Neural crest cell (in vitro differentiated cells): Measurements from ENCODE around the gene SNN. TPM values are rescaled to one million over a fixed set of nuclear protein-coding genes. Genes with fewer than 3 reads are reported as not detected.

ENCODE experiments used
- DNase-seq: peaks from one replicate; pipeline ENCODE4 v3.0.0; 2021; ENCODE audit warnings: low read depth, mixed read lengths, low spot score
- H3K27ac Mint-ChIP-seq: one replicate; pipeline ENCODE4 v1.8.0; 2021; ENCODE audit warnings: mild to moderate bottlenecking, mixed read lengths; ENCODE audit not compliant: unreplicated experiment
- H3K27me3 Mint-ChIP-seq: 2 replicates; pipeline ENCODE4 v1.8.0; 2021; ENCODE audit warnings: low read depth, mild to moderate bottlenecking, mixed read lengths
- H3K36me3 Mint-ChIP-seq: 2 replicates; pipeline ENCODE4 v1.8.0; 2021; ENCODE audit warnings: low read depth, mild to moderate bottlenecking, mixed read lengths
- H3K4me1 Mint-ChIP-seq: 2 replicates; pipeline ENCODE4 v1.8.0; 2021; ENCODE audit warnings: mixed read lengths
- H3K4me3 Mint-ChIP-seq: one replicate; pipeline ENCODE4 v1.8.0; 2021; ENCODE audit warnings: mild to moderate bottlenecking, mixed read lengths
- H3K9me3 Mint-ChIP-seq: 2 replicates; pipeline ENCODE4 v1.8.0; 2021; ENCODE audit warnings: mixed read lengths
- CTCF ChIP-seq: fragments of 200-600 bp; sonication (generic); conservative IDR thresholded peaks from 2 replicates; pipeline ENCODE4 v1.5.0; 2021; ENCODE audit warnings: antibody characterized with exemption, mild to moderate bottlenecking
- total RNA-seq: library from RNA; stranded (reverse); gene quantifications from 2 replicates; pipeline ENCODE4 v1.2.1, GENCODE V29; 2021

Gene SNN
- total RNA-seq, 1 donor from 2014 or later: 93.5 TPM

GRCh38 chr16:11725457-11725856, 57.2 kb downstream of the SNN start:
- H3K4me3 Mint-ChIP-seq: no peak overlapping the region
- peaks cover 3% of the 10 kb centered on the region for H3K36me3 Mint-ChIP-seq
- no peak for DNase-seq
- H3K4me1 Mint-ChIP-seq: no peaks in the 10 kb centered on the region
- no peak overlapping the region for H3K27ac Mint-ChIP-seq
- H3K27me3 Mint-ChIP-seq: no peaks in the 10 kb centered on the region
- no peak for TF ChIP-seq CTCF
- H3K9me3 Mint-ChIP-seq: no peaks in the 10 kb centered on the region

- Mint-ChIP-seq H3K4me1 (peaks cover under 1% of the 10 kb centered on the region), H3K27ac (no peak overlapping the region), H3K9me3 (no peaks in the 10 kb centered on the region), H3K36me3 (peaks cover 3% of the 10 kb centered on the region), H3K27me3 (no peaks in the 10 kb centered on the region), H3K4me3 (no peak overlapping the region)
- DNase-seq: no peak
- no peak for TF ChIP-seq CTCF
Observed at GRCh38 chr16:11726008-11726407, 57.8 kb downstream of the SNN start.

GRCh38 chr16:11727796-11728543, 59.7 kb downstream of the SNN start:
- Mint-ChIP-seq H3K9me3 (no peaks in the 10 kb centered on the region), H3K27ac (no peak overlapping the region), H3K4me3 (no peak overlapping the region), H3K27me3 (no peaks in the 10 kb centered on the region), H3K4me1 (peaks cover 6% of the 10 kb centered on the region), H3K36me3 (peaks cover 3% of the 10 kb centered on the region)
- TF ChIP-seq CTCF: no peak
- no peak for DNase-seq

Other genes with a start within 250 kb of the SNN start
- 62.9 and 69.7 TPM in 2 replicates for gene LITAF, start 81.5 kb upstream of the SNN start, total RNA-seq
- gene TXNDC11, start 74.4 kb downstream of the SNN start, total RNA-seq: 16.9 and 18.5 TPM in 2 replicates
- 66.5 and 74.6 TPM in 2 replicates for gene ZC3H7A, start 128.8 kb downstream of the SNN start, total RNA-seq
- gene RSL1D1, start 183.1 kb downstream of the SNN start, total RNA-seq: 199 and 205 TPM in 2 replicates
- 126 and 127 TPM in 2 replicates for gene GSPT1, start 247.5 kb downstream of the SNN start, total RNA-seq